Neural progenitor cell (in vitro differentiated cells): ENCODE measurements around the gene KIDINS220. TPM values are rescaled to one million over a fixed set of nuclear protein-coding genes. Genes with fewer than 3 reads are reported as not detected.

Experiments
- DNase-seq: peaks from one replicate; pipeline ENCODE4 v3.0.0-alpha.2; 2016; ENCODE audit warnings: low spot score
- H2AFZ ChIP-seq: fragments of 200-600 bp; sonication (generic); replicated peaks from 2 replicates; pipeline ENCODE4 v1.6.1; 2016; ENCODE audit warnings: antibody characterized with exemption
- H3F3A ChIP-seq: fragments of 200-600 bp; sonication (generic); 2 replicates; pipeline ENCODE4 v1.6.1; 2016; ENCODE audit warnings: antibody characterized with exemption, low read depth
- H3K27ac ChIP-seq: fragments of 200-600 bp; sonication (generic); 2 replicates; pipeline ENCODE4 v1.5.1; 2016; ENCODE audit warnings: mild to moderate bottlenecking
- H3K27me3 ChIP-seq: fragments of 200-600 bp; sonication (generic); 2 replicates; pipeline ENCODE4 v1.6.1; 2016; ENCODE audit warnings: mild to moderate bottlenecking, moderate library complexity
- H3K36me3 ChIP-seq: fragments of 200-600 bp; sonication (generic); 2 replicates; pipeline ENCODE4 v1.5.1; 2016
- H3K4me1 ChIP-seq: fragments of 200-600 bp; sonication (generic); 2 replicates; pipeline ENCODE4 v1.6.1; 2016; ENCODE audit warnings: mixed run types
- H3K4me2 ChIP-seq: fragments of 200-600 bp; sonication (generic); 2 replicates; pipeline ENCODE4 v1.6.1; 2016
- H3K4me3 ChIP-seq: fragments of 200-600 bp; sonication (generic); 2 replicates; pipeline ENCODE4 v1.5.1; 2016
- H3K79me2 ChIP-seq: fragments of 200-600 bp; sonication (generic); 2 replicates; pipeline ENCODE4 v1.6.1; 2016; ENCODE audit warnings: low read depth
- H3K9ac ChIP-seq: fragments of 200-600 bp; sonication (generic); 2 replicates; pipeline ENCODE4 v1.6.1; 2016
- H3K9me3 ChIP-seq: fragments of 200-600 bp; sonication (generic); 2 replicates; pipeline ENCODE4 v1.5.1; 2016; ENCODE audit warnings: low read depth
- H4K20me1 ChIP-seq: fragments of 200-600 bp; sonication (generic); 2 replicates; pipeline ENCODE4 v1.6.1; 2016; ENCODE audit warnings: low read depth
- H3K27ac Mint-ChIP-seq: 3 replicates; pipeline ENCODE4 v1.8.0; 2021; ENCODE audit warnings: mixed read lengths
- H3K27me3 Mint-ChIP-seq: 2 replicates; pipeline ENCODE4 v1.8.0; 2022; ENCODE audit warnings: low read depth, mild to moderate bottlenecking, inconsistent platforms, moderate library complexity, mixed read lengths; ENCODE audit not compliant: insufficient read depth
- H3K36me3 Mint-ChIP-seq: 3 replicates; pipeline ENCODE4 v1.8.0; 2021; ENCODE audit warnings: mixed read lengths
- H3K4me1 Mint-ChIP-seq: 3 replicates; pipeline ENCODE4 v1.8.0; 2021; ENCODE audit warnings: mixed read lengths
- H3K4me3 Mint-ChIP-seq: 3 replicates; pipeline ENCODE4 v1.8.0; 2021; ENCODE audit warnings: mild to moderate bottlenecking, moderate library complexity, mixed read lengths
- H3K9me3 Mint-ChIP-seq: 3 replicates; pipeline ENCODE4 v1.8.0; 2020; ENCODE audit warnings: mixed read lengths
- EZH2 ChIP-seq: fragments of 200-600 bp; sonication (generic); IDR thresholded peaks from 2 replicates; pipeline ENCODE4 v1.6.1; 2017; ENCODE audit warnings: antibody characterized with exemption, mild to moderate bottlenecking, moderate library complexity
- EZH2phosphoT487 ChIP-seq: fragments of 200-600 bp; sonication (generic); IDR thresholded peaks from 2 replicates; pipeline ENCODE4 v1.6.1; 2017; ENCODE audit warnings: antibody characterized with exemption
- total RNA-seq: library from RNA; depleted of rRNA; stranded (reverse); fragments of >200 nt; gene quantifications from 2 replicates; pipeline ENCODE4 v1.2.3, GENCODE V29; 2015; ENCODE audit warnings: low replicate concordance
- TF ChIP-seq, protein P1 (sequence below): fragments of 200-600 bp; sonication (generic); IDR thresholded peaks from 2 replicates; pipeline ENCODE4 v1.5.1; 2017; ENCODE audit warnings: antibody characterized with exemption, mild to moderate bottlenecking

KIDINS220 gene
- total RNA-seq, 1 donor from 2014 or later, result 56.1 TPM

- Mint-ChIP-seq H3K9me3 (no peaks in the 10 kb centered on the region), H3K36me3 (peaks cover 10% of the 10 kb centered on the region), H3K4me1 (peaks cover 7% of the 10 kb centered on the region), H3K27ac (no peak overlapping the region), H3K4me3 (no peak overlapping the region), H3K27me3 (no peaks in the 10 kb centered on the region)
- Histone ChIP-seq H3K4me1 (no peaks in the 10 kb centered on the region), H3K27ac (no peak overlapping the region), H3K36me3 (no peaks in the 10 kb centered on the region), H3K9me3 (no peaks in the 10 kb centered on the region), H3F3A (no peaks in the 10 kb centered on the region), H3K4me2 (no peak overlapping the region), H3K4me3 (no peak overlapping the region), H2AFZ (no peak overlapping the region), H3K79me2 (no peaks in the 10 kb centered on the region), H4K20me1 (no peaks in the 10 kb centered on the region), H3K9ac (no peak overlapping the region), H3K27me3 (no peaks in the 10 kb centered on the region)
- TF ChIP-seq, protein P1, sequence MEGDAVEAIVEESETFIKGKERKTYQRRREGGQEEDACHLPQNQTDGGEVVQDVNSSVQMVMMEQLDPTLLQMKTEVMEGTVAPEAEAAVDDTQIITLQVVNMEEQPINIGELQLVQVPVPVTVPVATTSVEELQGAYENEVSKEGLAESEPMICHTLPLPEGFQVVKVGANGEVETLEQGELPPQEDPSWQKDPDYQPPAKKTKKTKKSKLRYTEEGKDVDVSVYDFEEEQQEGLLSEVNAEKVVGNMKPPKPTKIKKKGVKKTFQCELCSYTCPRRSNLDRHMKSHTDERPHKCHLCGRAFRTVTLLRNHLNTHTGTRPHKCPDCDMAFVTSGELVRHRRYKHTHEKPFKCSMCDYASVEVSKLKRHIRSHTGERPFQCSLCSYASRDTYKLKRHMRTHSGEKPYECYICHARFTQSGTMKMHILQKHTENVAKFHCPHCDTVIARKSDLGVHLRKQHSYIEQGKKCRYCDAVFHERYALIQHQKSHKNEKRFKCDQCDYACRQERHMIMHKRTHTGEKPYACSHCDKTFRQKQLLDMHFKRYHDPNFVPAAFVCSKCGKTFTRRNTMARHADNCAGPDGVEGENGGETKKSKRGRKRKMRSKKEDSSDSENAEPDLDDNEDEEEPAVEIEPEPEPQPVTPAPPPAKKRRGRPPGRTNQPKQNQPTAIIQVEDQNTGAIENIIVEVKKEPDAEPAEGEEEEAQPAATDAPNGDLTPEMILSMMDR, result no peak
- TF ChIP-seq EZH2 (no peak), EZH2phosphoT487 (no peak)
- no peak for DNase-seq
Observed at GRCh38 chr2:8856176-8856575, 18.8 kb upstream of the KIDINS220 start.

DNA sequence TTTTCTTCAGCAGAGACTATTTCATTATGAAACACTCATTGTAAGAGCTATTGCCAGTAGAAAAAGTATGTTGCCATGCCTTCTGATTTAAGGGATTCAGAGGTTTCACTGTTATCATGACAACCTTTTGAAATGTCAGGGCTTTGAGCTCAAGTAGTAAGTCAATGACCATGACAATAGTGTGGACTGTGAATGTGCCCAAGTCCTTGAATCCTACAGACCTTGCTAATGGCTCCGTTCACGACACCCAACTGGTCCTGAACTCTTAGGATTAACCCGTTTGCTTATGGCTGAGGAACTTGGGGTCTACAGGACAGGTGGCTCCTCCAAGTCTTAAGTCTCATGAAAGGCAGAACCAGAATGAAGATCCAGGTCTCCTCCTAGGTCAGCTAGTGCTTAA lies 17.6 kb upstream of the KIDINS220 start:
- no peaks in the 10 kb centered on the region for H3K9me3 Mint-ChIP-seq
- H3K27ac Mint-ChIP-seq, result no peak overlapping the region
- Histone ChIP-seq H3K4me3 (no peak overlapping the region), H3K9ac (no peak overlapping the region), H3K4me2 (no peak overlapping the region), H3K36me3 (no peaks in the 10 kb centered on the region), H3K27ac (no peak overlapping the region), H3F3A (no peaks in the 10 kb centered on the region), H2AFZ (no peak overlapping the region), H3K9me3 (no peaks in the 10 kb centered on the region), H3K27me3 (no peaks in the 10 kb centered on the region), H3K79me2 (no peaks in the 10 kb centered on the region), H4K20me1 (no peaks in the 10 kb centered on the region), H3K4me1 (no peaks in the 10 kb centered on the region)
- no peak overlapping the region for H3K4me3 Mint-ChIP-seq
- H3K4me1 Mint-ChIP-seq, result peaks cover 7% of the 10 kb centered on the region
- peaks cover 9% of the 10 kb centered on the region for H3K36me3 Mint-ChIP-seq
- no peak for DNase-seq
- no peaks in the 10 kb centered on the region for H3K27me3 Mint-ChIP-seq
- TF ChIP-seq EZH2phosphoT487 (no peak), EZH2 (no peak)
- TF ChIP-seq, protein P1, result no peak

GRCh38 chr2:8853426-8853825 lies 16.0 kb upstream of the KIDINS220 start:
- no peaks in the 10 kb centered on the region for H3K27me3 ChIP-seq
- no peaks in the 10 kb centered on the region for H3F3A ChIP-seq
- H2AFZ ChIP-seq, result no peak overlapping the region
- no peaks in the 10 kb centered on the region for H3K9me3 ChIP-seq
- Mint-ChIP-seq H3K4me1 (peaks cover 7% of the 10 kb centered on the region), H3K4me3 (no peak overlapping the region), H3K27me3 (no peaks in the 10 kb centered on the region), H3K27ac (no peak overlapping the region), H3K36me3 (peaks cover 7% of the 10 kb centered on the region), H3K9me3 (no peaks in the 10 kb centered on the region)
- no peaks in the 10 kb centered on the region for H3K36me3 ChIP-seq
- no peak for DNase-seq
- no peaks in the 10 kb centered on the region for H3K79me2 ChIP-seq
- H3K4me2 ChIP-seq, result no peak overlapping the region
- no peak overlapping the region for H3K27ac ChIP-seq
- no peak overlapping the region for H3K4me3 ChIP-seq
- TF ChIP-seq EZH2phosphoT487 (no peak), EZH2 (no peak)
- TF ChIP-seq, protein P1, result no peak
- no peaks in the 10 kb centered on the region for H4K20me1 ChIP-seq
- no peak overlapping the region for H3K9ac ChIP-seq
- H3K4me1 ChIP-seq, result no peaks in the 10 kb centered on the region
